CD4-positive, alpha-beta memory T cell (primary cell): ENCODE data around the gene HIC1. TPM values are rescaled to one million over a fixed set of nuclear protein-coding genes. Genes with fewer than 3 reads are reported as not detected.

Experiments
- CTCF ChIA-PET: fragments of 350-600 bp; sonication (Branson Sonifier 250); formaldehyde crosslinking; loops from one replicate; lab custom pipeline; 2021; ENCODE audit warnings: inconsistent platforms; ENCODE audit not compliant: partially characterized antibody; lab: Charles Lee
- POLR2A ChIA-PET: fragments of 350-600 bp; sonication (Branson Sonifier 250); formaldehyde crosslinking; loops from one replicate; lab custom pipeline; 2021; ENCODE audit not compliant: partially characterized antibody; lab: Charles Lee
- DNase-seq, 5 donors: peaks; one replicate each; pipeline versions ENCODE4 v3.0.0 to v3.0.0-alpha.2; 2020 to 2022; ENCODE audit warnings: mixed read lengths in 1 of 5
- H3K27ac ChIP-seq: one replicate; pipeline ENCODE4 v1.7.0; 2013; ENCODE audit warnings: low read depth, low read length
- H3K27me3 ChIP-seq: 2 replicates; pipeline ENCODE4 v1.7.0; 2013; ENCODE audit warnings: mild to moderate bottlenecking, low read length, moderate library complexity; ENCODE audit not compliant: insufficient read depth
- H3K36me3 ChIP-seq: 2 replicates; pipeline ENCODE4 v1.7.0; 2013; ENCODE audit warnings: mild to moderate bottlenecking, low read length, moderate library complexity; ENCODE audit not compliant: insufficient read depth
- H3K4me1 ChIP-seq: 2 replicates; pipeline ENCODE4 v1.7.0; 2013; ENCODE audit warnings: mild to moderate bottlenecking, low read length, moderate library complexity; ENCODE audit not compliant: insufficient read depth
- H3K4me3 ChIP-seq, 2 donors: one replicate each; pipeline ENCODE4 v1.7.0; 2013; ENCODE audit warnings: low read length in 2 of 2, mild to moderate bottlenecking in 1 of 2
- H3K9me3 ChIP-seq, 2 donors: one replicate each; pipeline ENCODE4 v1.7.0; 2013; ENCODE audit warnings: low read length in 2 of 2, control low read depth in 1 of 2; ENCODE audit not compliant: control insufficient read depth in 1 of 2
- H3K27ac Mint-ChIP-seq, 7 donors: one replicate each; pipeline ENCODE4 v1.8.0; 2020 to 2021; ENCODE audit warnings: mixed read lengths in 7 of 7, mild to moderate bottlenecking in 6 of 7, inconsistent platforms in 3 of 7, moderate library complexity in 3 of 7
- H3K27me3 Mint-ChIP-seq, 2 donors: one replicate each; pipeline ENCODE4 v1.8.0; 2020 to 2021; ENCODE audit warnings: mixed read lengths in 2 of 2
- H3K36me3 Mint-ChIP-seq, 2 donors: one replicate each; pipeline ENCODE4 v1.8.0; 2020 to 2021; ENCODE audit warnings: mixed read lengths in 2 of 2, inconsistent platforms in 1 of 2, mild to moderate bottlenecking in 1 of 2
- H3K4me1 Mint-ChIP-seq, 4 donors: one replicate each; pipeline ENCODE4 v1.8.0; 2020 to 2021; ENCODE audit warnings: mixed read lengths in 4 of 4, mild to moderate bottlenecking in 1 of 4
- H3K4me3 Mint-ChIP-seq, 8 donors: one replicate each; pipeline ENCODE4 v1.8.0; 2020 to 2021; ENCODE audit warnings: mixed read lengths in 8 of 8, mild to moderate bottlenecking in 7 of 8, moderate library complexity in 6 of 8, inconsistent platforms in 3 of 8
- H3K9me3 Mint-ChIP-seq, 8 donors: one replicate each; pipeline ENCODE4 v1.8.0; 2020 to 2021; ENCODE audit warnings: mixed read lengths in 8 of 8, mild to moderate bottlenecking in 5 of 8, inconsistent platforms in 3 of 8, moderate library complexity in 1 of 8
- intact Hi-C: fragments of 100-400 bp; cut with micrococcal nuclease; formaldehyde crosslinking; loops from one replicate; pipeline ENCODE4 v1.15.1; 2023
- polyA plus RNA-seq, 2 donors: library from polyadenylated mRNA; unstranded; fragments of 300-500 nt; fragmentation: Illumina TruSeq; gene quantifications; one replicate each; pipeline ENCODE4 v1.2.3, GENCODE V29; 2021
- total RNA-seq, 2 experiments: library from RNA; stranded (reverse); gene quantifications; one replicate each; pipeline ENCODE4 v1.2.3, GENCODE V29; 2021

Gene HIC1
- total and polyA plus RNA-seq, 4 experiments from 2014 or later, result 0.39 to 5.2 (median 3.3) TPM

- Mint-ChIP-seq H3K36me3 (peaks cover 15 to 44% of the 10 kb centered on the region in 2 donors), H3K27ac (peak overlapping the region; percentile 79 to 89 (median 84)), H3K9me3 (peaks cover 0 to 2% (median 0%) of the 10 kb centered on the region in 8 donors), H3K4me1 (peaks cover 6 to 32% (median 14%) of the 10 kb centered on the region in 4 donors), H3K27me3 (no peaks in the 10 kb centered on the region), H3K4me3 (peak overlapping the region; percentile 40 to 94 (median 69))
- no peaks in the 10 kb centered on the region for H3K27me3 ChIP-seq
- DNase-seq, result no peak
- peak overlapping the region; percentile 85 for H3K27ac ChIP-seq
- H3K9me3 ChIP-seq, result no peaks in the 10 kb centered on the region
- ChIA-PET CTCF (interaction anchor here (1.0 to 1.6 kb wide), 3 partner anchors 158 to 213 kb away, joined by 3 to 4 read pairs (median 3); no protein-coding TSS in a partner anchor), POLR2A (interaction anchor here (1.0 to 3.0 kb wide), 12 partner anchors 9 to 324 kb away, joined by 3 to 13 read pairs (median 3); partner anchors contain the start of genes DPH1, HIC1 and RTN4RL1)
- peaks cover 24% of the 10 kb centered on the region for H3K4me1 ChIP-seq
- H3K4me3 ChIP-seq, result peak overlapping the region; percentile 29 to 79
- peaks cover 39% of the 10 kb centered on the region for H3K36me3 ChIP-seq
- intact Hi-C loops, result loop anchor here (1.0 to 10.0 kb wide), 5 partner anchors 9 to 396 kb away; partner anchors contain the start of genes DPH1, RILP, RPA1 and SCARF1
Measured at GRCh38 chr17:2040942-2041560, 13.9 kb upstream of the HIC1 start.

GRCh38 chr17:2041561-2042389 is 13.1 kb upstream of the HIC1 start, which contains the start of gene OVCA2:
TSS of gene OVCA2 (plus strand) at chr17:2042022. CDS start at chr17:2042048, 26 bp downstream.
- ChIA-PET CTCF (interaction anchor here (1.3 kb wide), 1 partner anchor 212 kb away, joined by 3 read pairs; no protein-coding TSS in a partner anchor), POLR2A (interaction anchor here (1.0 to 3.0 kb wide), 12 partner anchors 10 to 325 kb away, joined by 3 to 13 read pairs (median 4); partner anchors contain the start of genes DPH1, HIC1 and RTN4RL1)
- Histone ChIP-seq H3K27ac (peak within 1 kb of the TSS; percentile 85), H3K36me3 (peaks cover 32% of the 10 kb centered on the region), H3K9me3 (no peaks in the 10 kb centered on the region), H3K4me1 (peaks cover 24% of the 10 kb centered on the region), H3K27me3 (no peaks in the 10 kb centered on the region), H3K4me3 (peak within 1 kb of the TSS; percentile 64 to 79)
- Mint-ChIP-seq H3K4me1 (peaks cover 6 to 32% (median 14%) of the 10 kb centered on the region in 4 donors), H3K4me3 (peak within 1 kb of the TSS; percentile 90 to 94 (median 92)), H3K9me3 (peaks cover 0 to 2% (median 0%) of the 10 kb centered on the region in 8 donors), H3K36me3 (peaks cover 11 to 37% of the 10 kb centered on the region in 2 donors), H3K27me3 (no peaks in the 10 kb centered on the region), H3K27ac (peak within 1 kb of the TSS; percentile 89 to 98 (median 96))
- DNase-seq, result peak; percentile 96 to 98 (median 97)
- intact Hi-C loops, result loop anchor here (1.0 to 10.0 kb wide), 9 partner anchors 9 to 397 kb away; partner anchors contain the start of genes DPH1, RILP, RPA1 and RTN4RL1

DNA sequence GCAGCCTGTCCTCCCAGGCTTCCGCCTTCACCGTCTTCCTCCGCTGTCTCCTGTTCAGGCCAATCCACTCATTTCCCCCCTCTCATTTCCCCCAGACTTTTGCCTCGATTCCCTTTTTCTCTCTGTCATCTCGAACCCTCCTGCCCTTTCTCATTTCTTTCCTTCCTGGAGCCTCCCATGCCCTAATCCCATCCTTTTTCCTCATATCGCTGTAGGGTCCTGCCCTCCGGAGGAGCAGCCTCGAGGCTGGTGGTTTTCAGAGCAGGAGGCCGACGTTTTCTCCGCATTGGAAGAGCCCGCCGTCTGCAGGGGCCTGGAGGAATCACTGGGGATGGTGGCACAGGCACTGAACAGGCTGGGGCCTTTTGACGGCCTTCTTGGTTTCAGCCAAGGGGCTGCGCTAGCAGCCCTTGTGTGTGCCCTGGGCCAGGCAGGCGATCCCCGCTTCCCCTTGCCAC is 12.5 kb upstream of the HIC1 start:
- CTCF ChIA-PET, result no interaction called here
- intact Hi-C loops, result loop anchor here (1.0 to 10.0 kb wide), 7 partner anchors 17 to 398 kb away; partner anchors contain the start of genes RILP, RPA1, RTN4RL1 and SCARF1
- peaks cover 9 to 31% of the 10 kb centered on the region in 2 donors for H3K36me3 Mint-ChIP-seq

GRCh38 chr17:2042933-2043332 is 12.0 kb upstream of the HIC1 start:
- no peak for DNase-seq
- Mint-ChIP-seq H3K27ac (peak overlapping the region; percentile 89 to 98 (median 96)), H3K36me3 (peaks cover 9 to 27% of the 10 kb centered on the region in 2 donors), H3K9me3 (peaks cover 0 to 2% (median 0%) of the 10 kb centered on the region in 8 donors), H3K27me3 (no peaks in the 10 kb centered on the region), H3K4me1 (peaks cover 6 to 32% (median 14%) of the 10 kb centered on the region in 4 donors), H3K4me3 (peak overlapping the region; percentile 90 to 94 (median 92))
- peaks cover 23% of the 10 kb centered on the region for H3K36me3 ChIP-seq
- peaks cover 24% of the 10 kb centered on the region for H3K4me1 ChIP-seq
- no peaks in the 10 kb centered on the region for H3K27me3 ChIP-seq
- H3K27ac ChIP-seq, result peak overlapping the region; percentile 85
- H3K4me3 ChIP-seq, result peak overlapping the region in 1 of 2 donors; percentile 79
- CTCF ChIA-PET, result no interaction called here
- POLR2A ChIA-PET, result interaction anchor here (1.5 to 3.0 kb wide), 2 partner anchors 223 to 326 kb away, joined by 4 to 13 read pairs; no protein-coding TSS in a partner anchor
- no peaks in the 10 kb centered on the region for H3K9me3 ChIP-seq
- intact Hi-C loops, result loop anchor here (1.0 to 10.0 kb wide), 7 partner anchors 18 to 398 kb away; partner anchors contain the start of genes RILP, RPA1, RTN4RL1 and SCARF1

More for the DNA sequence above, 12.5 kb upstream of the HIC1 start:
- DNase-seq, result no peak
- Histone ChIP-seq H3K4me3 (peak overlapping the region; percentile 64 to 79), H3K36me3 (peaks cover 27% of the 10 kb centered on the region), H3K27me3 (no peaks in the 10 kb centered on the region), H3K9me3 (no peaks in the 10 kb centered on the region), H3K27ac (peak overlapping the region; percentile 85), H3K4me1 (peaks cover 24% of the 10 kb centered on the region)
- H3K27me3 Mint-ChIP-seq, result no peaks in the 10 kb centered on the region
- H3K4me3 Mint-ChIP-seq, result peak overlapping the region; percentile 90 to 94 (median 92)
- H3K4me1 Mint-ChIP-seq, result peaks cover 6 to 32% (median 14%) of the 10 kb centered on the region in 4 donors
- POLR2A ChIA-PET, result interaction anchor here (1.0 to 3.0 kb wide), 8 partner anchors 10 to 326 kb away, joined by 3 to 13 read pairs (median 4); partner anchors contain the start of gene RTN4RL1
- peaks cover 0 to 2% (median 0%) of the 10 kb centered on the region in 8 donors for H3K9me3 Mint-ChIP-seq
- peak overlapping the region; percentile 89 to 98 (median 96) for H3K27ac Mint-ChIP-seq

DNA sequence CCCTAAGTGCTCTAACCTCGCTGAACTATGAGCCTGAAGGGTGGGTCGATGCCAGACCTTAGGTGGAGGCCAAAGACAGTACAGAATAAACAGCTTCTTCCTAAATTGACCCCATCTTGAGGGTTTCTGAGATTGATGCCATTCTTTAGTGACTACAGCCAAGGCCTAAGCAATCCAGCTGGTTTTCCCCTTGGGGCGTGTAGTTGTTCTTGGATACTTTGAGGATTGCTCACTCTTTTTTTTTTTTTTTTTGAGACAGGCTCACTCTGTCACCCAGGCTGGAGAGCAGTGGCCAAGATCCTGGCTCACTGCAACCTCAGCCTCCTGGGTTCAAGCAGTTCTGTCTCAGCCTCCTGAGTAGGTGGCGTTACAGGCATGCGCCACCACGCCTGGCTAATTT is 11.1 kb upstream of the HIC1 start:
- Histone ChIP-seq H3K36me3 (peaks cover 19% of the 10 kb centered on the region), H3K27ac (no peak overlapping the region), H3K4me3 (no peak overlapping the region), H3K27me3 (no peaks in the 10 kb centered on the region), H3K9me3 (no peaks in the 10 kb centered on the region), H3K4me1 (peaks cover 28% of the 10 kb centered on the region)
- peaks cover 9 to 21% of the 10 kb centered on the region in 2 donors for H3K36me3 Mint-ChIP-seq
- DNase-seq, result no peak
- H3K27ac Mint-ChIP-seq, result peak overlapping the region in 6 of 7 donors; percentile 36 to 98 (median 92)
- CTCF ChIA-PET, result no interaction called here
- H3K9me3 Mint-ChIP-seq, result peaks cover 0 to 2% (median 0%) of the 10 kb centered on the region in 8 donors
- peaks cover 6 to 36% (median 17%) of the 10 kb centered on the region in 4 donors for H3K4me1 Mint-ChIP-seq
- H3K4me3 Mint-ChIP-seq, result peak overlapping the region; percentile 90 to 94 (median 92)
- intact Hi-C loops, result loop anchor here (5.0 to 10.0 kb wide), 3 partner anchors 211 to 399 kb away; partner anchors contain the start of genes RILP, RPA1 and SCARF1
- no peaks in the 10 kb centered on the region for H3K27me3 Mint-ChIP-seq
- POLR2A ChIA-PET, result interaction anchor here (1.0 kb wide), 1 partner anchor 18 kb away, joined by 3 read pairs; the partner anchor contains the start of gene RTN4RL1

GRCh38 chr17:2044263-2044894 is 10.5 kb upstream of the HIC1 start:
- Histone ChIP-seq H3K27me3 (no peaks in the 10 kb centered on the region), H3K27ac (no peak overlapping the region), H3K9me3 (no peaks in the 10 kb centered on the region), H3K4me3 (no peak overlapping the region), H3K4me1 (peaks cover 34% of the 10 kb centered on the region), H3K36me3 (peaks cover 19% of the 10 kb centered on the region)
- H3K4me3 Mint-ChIP-seq, result peak overlapping the region in 3 of 8 donors; percentile 20 to 35 (median 21)
- H3K9me3 Mint-ChIP-seq, result peaks cover 0 to 2% (median 0%) of the 10 kb centered on the region in 8 donors
- intact Hi-C loops, result loop anchor here (5.0 to 10.0 kb wide), 3 partner anchors 212 to 400 kb away; partner anchors contain the start of genes RILP, RPA1 and SCARF1
- H3K4me1 Mint-ChIP-seq, result peaks cover 6 to 41% (median 20%) of the 10 kb centered on the region in 4 donors
- DNase-seq, result no peak
- peak overlapping the region in 4 of 7 donors; percentile 15 to 89 (median 62) for H3K27ac Mint-ChIP-seq
- H3K27me3 Mint-ChIP-seq, result no peaks in the 10 kb centered on the region
- ChIA-PET POLR2A (interaction anchor here (1.0 to 1.5 kb wide), 2 partner anchors 19 to 201 kb away, joined by 3 to 4 read pairs; partner anchors contain the start of gene RTN4RL1), CTCF (interaction anchor here (0.7 kb wide), 1 partner anchor 19 kb away, joined by 3 read pairs; the partner anchor contains the start of gene RTN4RL1)
- peaks cover 9 to 20% of the 10 kb centered on the region in 2 donors for H3K36me3 Mint-ChIP-seq
